GM18861 (cell line): ENCODE results near the gene NRXN3.

Source experiments
- ATAC-seq: cut with Tn5 transposase; IDR thresholded peaks from one replicate; pipeline ENCODE4 v1.9.1; 2021; ENCODE audit not compliant: unreplicated experiment

Gene NRXN3

GRCh38 chr14:78173346-78174035, 3.3 kb downstream of the NRXN3 start:
- no peak for ATAC-seq

- no peak for ATAC-seq
Measured at GRCh38 chr14:78175412-78175811, 5.2 kb downstream of the NRXN3 start.

GRCh38 chr14:78178071-78178470, 7.9 kb downstream of the NRXN3 start:
- ATAC-seq = no peak

GRCh38 chr14:78178971-78179370, 8.8 kb downstream of the NRXN3 start:
- ATAC-seq = no peak

GRCh38 chr14:78181270-78181669, 11.1 kb downstream of the NRXN3 start:
- ATAC-seq = no peak

- no peak for ATAC-seq
Measured at GRCh38 chr14:78182722-78183121, 12.5 kb downstream of the NRXN3 start.

- no peak for ATAC-seq
Measured at GRCh38 chr14:78184157-78184556, 14.0 kb downstream of the NRXN3 start.

- no peak for ATAC-seq
Measured at GRCh38 chr14:78186277-78186676, 16.1 kb downstream of the NRXN3 start.

- no peak for ATAC-seq
Measured at GRCh38 chr14:78188882-78189281, 18.7 kb downstream of the NRXN3 start.

- ATAC-seq = no peak
Measured at GRCh38 chr14:78195431-78195830, 25.3 kb downstream of the NRXN3 start.

- no peak for ATAC-seq
Measured at GRCh38 chr14:78196323-78196722, 26.1 kb downstream of the NRXN3 start.

GRCh38 chr14:78197051-78197450, 26.9 kb downstream of the NRXN3 start:
- ATAC-seq = no peak

- no peak for ATAC-seq
Measured at GRCh38 chr14:78202163-78202562, 32.0 kb downstream of the NRXN3 start.

- no peak for ATAC-seq
Measured at GRCh38 chr14:78202976-78203375, 32.8 kb downstream of the NRXN3 start.

GRCh38 chr14:78207414-78207813, 37.2 kb downstream of the NRXN3 start:
- no peak for ATAC-seq

- no peak for ATAC-seq
Measured at GRCh38 chr14:78220273-78220672, 50.1 kb downstream of the NRXN3 start.

- ATAC-seq = no peak
Measured at GRCh38 chr14:78222746-78223145, 52.6 kb downstream of the NRXN3 start.

GRCh38 chr14:78227248-78228077, 57.3 kb downstream of the NRXN3 start:
- ATAC-seq = no peak

- ATAC-seq = no peak
Measured at GRCh38 chr14:78228702-78229327, 58.6 kb downstream of the NRXN3 start.

- no peak for ATAC-seq
Measured at GRCh38 chr14:78232231-78233000, 62.2 kb downstream of the NRXN3 start.

GRCh38 chr14:78238141-78238540, 68.0 kb downstream of the NRXN3 start:
- ATAC-seq = no peak
